DND-41 (cell line): ENCODE results near the gene UST.

Experiments used
- ATAC-seq: fragments of 200-7000 bp; cut with Tn5 transposase; 3 replicates; pipeline ENCODE4 v1.9.1; 2021; ENCODE audit warnings: low read depth; ENCODE audit not compliant: insufficient read depth
- DNase-seq: peaks from one replicate; pipeline ENCODE4 v3.0.0-alpha.2; 2020
- H2AFZ ChIP-seq: 2 replicates; pipeline ENCODE4 v1.6.0; 2012; ENCODE audit warnings: low read depth, low read length
- H3K27ac ChIP-seq: 2 replicates; pipeline ENCODE4 v1.5.1; 2012; ENCODE audit warnings: low read length, inconsistent platforms
- H3K27me3 ChIP-seq: fragments of 200-600 bp; sonication (generic); 2 replicates; pipeline ENCODE4 v1.6.0; 2012; ENCODE audit warnings: low read length, mild to moderate bottlenecking, inconsistent platforms; ENCODE audit not compliant: insufficient read depth, poor library complexity
- H3K36me3 ChIP-seq: 2 replicates; pipeline ENCODE4 v1.5.1; 2012; ENCODE audit warnings: low read length, inconsistent platforms; ENCODE audit not compliant: insufficient read depth
- H3K4me1 ChIP-seq: 2 replicates; pipeline ENCODE4 v1.5.1; 2012; ENCODE audit warnings: mild to moderate bottlenecking, low read length; ENCODE audit not compliant: insufficient read depth
- H3K4me2 ChIP-seq: 2 replicates; pipeline ENCODE4 v1.6.0; 2012; ENCODE audit warnings: mild to moderate bottlenecking, moderate library complexity, low read length, inconsistent platforms; ENCODE audit not compliant: insufficient read depth
- H3K4me3 ChIP-seq, 2 experiments: fragments of 200-600 bp in 1 of 2; shearing (Covaris generic) in 1 of 2; 2 replicates each; pipeline ENCODE4 v1.5.1; 2012 to 2016; ENCODE audit warnings: inconsistent platforms in 2 of 2, low read length in 2 of 2, mild to moderate bottlenecking in 2 of 2, low read depth in 1 of 2, moderate library complexity in 1 of 2
- H3K79me2 ChIP-seq: 2 replicates; pipeline ENCODE4 v1.6.0; 2012; ENCODE audit warnings: low read length, inconsistent platforms; ENCODE audit not compliant: insufficient read depth
- H3K9ac ChIP-seq: 2 replicates; pipeline ENCODE4 v1.6.0; 2012; ENCODE audit warnings: low read depth, mild to moderate bottlenecking, inconsistent platforms, low read length, moderate library complexity
- H3K9me3 ChIP-seq: 2 replicates; pipeline ENCODE4 v1.5.1; 2012; ENCODE audit warnings: low read length, moderate library complexity, mild to moderate bottlenecking, inconsistent platforms; ENCODE audit not compliant: insufficient read depth, severe bottlenecking
- H4K20me1 ChIP-seq: 2 replicates; pipeline ENCODE4 v1.6.0; 2012; ENCODE audit warnings: low read length; ENCODE audit not compliant: insufficient read depth
- CTCF ChIP-seq: IDR thresholded peaks from 2 replicates; pipeline ENCODE4 v1.5.1; 2012; ENCODE audit warnings: borderline replicate concordance, low read length, moderate library complexity, mild to moderate bottlenecking; ENCODE audit not compliant: poor library complexity, severe bottlenecking; ENCODE audit errors: extremely low read depth
- EZH2 ChIP-seq: IDR thresholded peaks from 3 replicates; pipeline ENCODE4 v1.6.1; 2012; ENCODE audit warnings: borderline replicate concordance, low read depth, mild to moderate bottlenecking, moderate library complexity, low read length, inconsistent platforms; ENCODE audit not compliant: severe bottlenecking

The UST gene

GRCh38 chr6:148934539-148934938 lies 187.7 kb downstream of the UST start:
- Histone ChIP-seq H4K20me1 (no peaks in the 10 kb centered on the region), H3K9me3 (no peaks in the 10 kb centered on the region), H3K4me2 (no peak overlapping the region), H3K36me3 (no peaks in the 10 kb centered on the region), H3K4me1 (no peaks in the 10 kb centered on the region), H3K27me3 (no peaks in the 10 kb centered on the region), H3K9ac (no peak overlapping the region), H3K27ac (no peak overlapping the region), H3K4me3 (no peak overlapping the region), H2AFZ (no peak overlapping the region), H3K79me2 (no peaks in the 10 kb centered on the region)
- ATAC-seq (no peak), DNase-seq (no peak)
- TF ChIP-seq EZH2 (no peak), CTCF (no peak)

GRCh38 chr6:148934961-148935360 lies 188.1 kb downstream of the UST start:
- TF ChIP-seq CTCF (no peak), EZH2 (no peak)
- Histone ChIP-seq H4K20me1 (no peaks in the 10 kb centered on the region), H3K4me2 (no peak overlapping the region), H3K9ac (no peak overlapping the region), H3K27ac (no peak overlapping the region), H3K9me3 (no peaks in the 10 kb centered on the region), H3K4me1 (no peaks in the 10 kb centered on the region), H3K27me3 (no peaks in the 10 kb centered on the region), H3K4me3 (no peak overlapping the region), H3K79me2 (no peaks in the 10 kb centered on the region), H2AFZ (no peak overlapping the region), H3K36me3 (no peaks in the 10 kb centered on the region)
- no peak for DNase-seq
- ATAC-seq = no peak

GRCh38 chr6:148935705-148936435 lies 189.0 kb downstream of the UST start:
- H3K4me1 ChIP-seq = no peaks in the 10 kb centered on the region
- no peaks in the 10 kb centered on the region for H3K79me2 ChIP-seq
- no peak overlapping the region for H3K27ac ChIP-seq
- H3K4me2 ChIP-seq = no peak overlapping the region
- DNase-seq (no peak), ATAC-seq (no peak)
- no peaks in the 10 kb centered on the region for H3K27me3 ChIP-seq
- H3K4me3 ChIP-seq = no peak overlapping the region
- TF ChIP-seq EZH2 = no peak
- no peak for TF ChIP-seq CTCF
- H3K9ac ChIP-seq = no peak overlapping the region
- no peaks in the 10 kb centered on the region for H4K20me1 ChIP-seq
- no peaks in the 10 kb centered on the region for H3K36me3 ChIP-seq
- no peaks in the 10 kb centered on the region for H3K9me3 ChIP-seq
- no peak overlapping the region for H2AFZ ChIP-seq
